ENCODE measurements around the gene URI1.

- TF ChIP-seq, protein P1, sequence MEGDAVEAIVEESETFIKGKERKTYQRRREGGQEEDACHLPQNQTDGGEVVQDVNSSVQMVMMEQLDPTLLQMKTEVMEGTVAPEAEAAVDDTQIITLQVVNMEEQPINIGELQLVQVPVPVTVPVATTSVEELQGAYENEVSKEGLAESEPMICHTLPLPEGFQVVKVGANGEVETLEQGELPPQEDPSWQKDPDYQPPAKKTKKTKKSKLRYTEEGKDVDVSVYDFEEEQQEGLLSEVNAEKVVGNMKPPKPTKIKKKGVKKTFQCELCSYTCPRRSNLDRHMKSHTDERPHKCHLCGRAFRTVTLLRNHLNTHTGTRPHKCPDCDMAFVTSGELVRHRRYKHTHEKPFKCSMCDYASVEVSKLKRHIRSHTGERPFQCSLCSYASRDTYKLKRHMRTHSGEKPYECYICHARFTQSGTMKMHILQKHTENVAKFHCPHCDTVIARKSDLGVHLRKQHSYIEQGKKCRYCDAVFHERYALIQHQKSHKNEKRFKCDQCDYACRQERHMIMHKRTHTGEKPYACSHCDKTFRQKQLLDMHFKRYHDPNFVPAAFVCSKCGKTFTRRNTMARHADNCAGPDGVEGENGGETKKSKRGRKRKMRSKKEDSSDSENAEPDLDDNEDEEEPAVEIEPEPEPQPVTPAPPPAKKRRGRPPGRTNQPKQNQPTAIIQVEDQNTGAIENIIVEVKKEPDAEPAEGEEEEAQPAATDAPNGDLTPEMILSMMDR (IDR thresholded peaks at IDR 0.05) = no peak
- TF ChIP-seq POLR2A (IDR thresholded peaks at IDR 0.05) (no peak), POLR2AphosphoS5 (IDR thresholded peaks at IDR 0.05) (no peak)
Measured at GRCh38 chr19:29947871-29948270, 5.8 kb downstream of the URI1 start.
